CD8-positive, alpha-beta memory T cell (primary cell): Measurements from ENCODE around the gene CASP3. TPM values are rescaled to one million over a fixed set of nuclear protein-coding genes. Genes with fewer than 3 reads are reported as not detected.
"Not testable (repeated sequence)": the region's sequence is repeated elsewhere in the genome, so short reads cannot be mapped to it uniquely, and the experiment has no call there.

Source experiments
- CTCF ChIA-PET: fragments of 350-600 bp; sonication (Branson Sonifier 250); formaldehyde crosslinking; loops from one replicate; lab custom pipeline; 2021; ENCODE audit warnings: antibody characterized with exemption; lab: Charles Lee
- POLR2A ChIA-PET: fragments of 350-600 bp; sonication (Branson Sonifier 250); formaldehyde crosslinking; loops from one replicate; lab custom pipeline; 2021; ENCODE audit warnings: antibody characterized with exemption; lab: Charles Lee
- DNase-seq, 5 donors: peaks; one replicate each; pipeline versions ENCODE4 v3.0.0 to v3.0.0-alpha.2; 2020 to 2022; ENCODE audit warnings: mixed read lengths in 1 of 5
- H3K27ac ChIP-seq: one replicate; pipeline ENCODE4 v1.7.0; 2013; ENCODE audit warnings: low read depth, mild to moderate bottlenecking, low read length, moderate library complexity
- H3K27me3 ChIP-seq: 2 replicates; pipeline ENCODE4 v1.7.0; 2013; ENCODE audit warnings: low read length, mild to moderate bottlenecking; ENCODE audit not compliant: insufficient read depth, poor library complexity, severe bottlenecking
- H3K36me3 ChIP-seq: 2 replicates; pipeline ENCODE4 v1.7.0; 2013; ENCODE audit warnings: mild to moderate bottlenecking, low read length, moderate library complexity; ENCODE audit not compliant: insufficient read depth
- H3K4me1 ChIP-seq: 2 replicates; pipeline ENCODE4 v1.7.0; 2013; ENCODE audit warnings: mild to moderate bottlenecking, low read length, moderate library complexity; ENCODE audit not compliant: insufficient read depth
- H3K4me3 ChIP-seq: 2 replicates; pipeline ENCODE4 v1.7.0; 2013; ENCODE audit warnings: mild to moderate bottlenecking, low read length
- H3K9me3 ChIP-seq: 2 replicates; pipeline ENCODE4 v1.7.0; 2013; ENCODE audit warnings: mild to moderate bottlenecking, low read length
- H3K27ac Mint-ChIP-seq, 8 donors: one replicate each; pipeline ENCODE4 v1.8.0; 2020 to 2021; ENCODE audit warnings: mixed read lengths in 8 of 8, mild to moderate bottlenecking in 6 of 8, inconsistent platforms in 3 of 8, moderate library complexity in 3 of 8
- H3K27me3 Mint-ChIP-seq, 2 donors: one replicate each; pipeline ENCODE4 v1.8.0; 2020 to 2021; ENCODE audit warnings: mixed read lengths in 2 of 2, mild to moderate bottlenecking in 1 of 2, moderate library complexity in 1 of 2
- H3K36me3 Mint-ChIP-seq, 3 donors: one replicate each; pipeline ENCODE4 v1.8.0; 2020 to 2021; ENCODE audit warnings: mixed read lengths in 3 of 3, inconsistent platforms in 1 of 3, mild to moderate bottlenecking in 1 of 3
- H3K4me1 Mint-ChIP-seq, 3 donors: one replicate each; pipeline ENCODE4 v1.8.0; 2020 to 2021; ENCODE audit warnings: mixed read lengths in 3 of 3, inconsistent platforms in 1 of 3, mild to moderate bottlenecking in 1 of 3
- H3K4me3 Mint-ChIP-seq, 7 donors: one replicate each; pipeline ENCODE4 v1.8.0; 2020 to 2021; ENCODE audit warnings: mixed read lengths in 7 of 7, mild to moderate bottlenecking in 6 of 7, moderate library complexity in 4 of 7, inconsistent platforms in 2 of 7
- H3K9me3 Mint-ChIP-seq, 5 donors: one replicate each; pipeline ENCODE4 v1.8.0; 2020 to 2022; ENCODE audit warnings: mixed read lengths in 5 of 5, mild to moderate bottlenecking in 3 of 5, moderate library complexity in 2 of 5, inconsistent platforms in 1 of 5
- polyA plus RNA-seq: library from polyadenylated mRNA; unstranded; fragments of 300-500 nt; fragmentation: Illumina TruSeq; gene quantifications from one replicate; pipeline ENCODE4 v1.2.3, GENCODE V29; 2021
- total RNA-seq, 2 experiments: library from RNA; stranded (reverse); gene quantifications; one replicate each; pipeline ENCODE4 v1.2.3, GENCODE V29; 2021

CASP3 gene
- total and polyA plus RNA-seq, 3 experiments from 2014 or later, result 7.1 to 77.1 (median 75.1) TPM

DNA sequence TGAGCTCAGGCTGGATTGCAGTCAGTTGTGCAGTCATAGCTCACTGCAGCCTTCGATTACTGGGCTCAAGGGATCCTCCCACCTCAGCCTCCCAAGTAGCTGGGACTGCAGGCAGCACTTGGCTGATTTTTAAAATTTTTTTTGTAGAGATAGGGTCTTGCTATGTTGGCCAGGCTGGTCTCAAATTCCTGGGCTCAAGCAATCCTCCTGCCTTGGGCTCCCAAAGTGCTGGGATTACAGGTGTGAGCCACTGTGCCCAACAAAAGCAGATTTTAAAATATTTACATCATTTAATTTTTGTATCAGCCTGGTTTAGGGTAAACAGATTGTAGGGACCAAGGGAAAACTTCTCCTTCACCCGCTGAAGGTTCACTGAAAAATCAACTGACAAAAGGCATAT, 33.1 kb downstream of the CASP3 start:
- POLR2A ChIA-PET, result not testable (repeated sequence)

GRCh38 chr4:184614509-184614908, 34.7 kb downstream of the CASP3 start:
- Mint-ChIP-seq H3K4me1 (no peaks in the 10 kb centered on the region), H3K36me3 (peaks cover 0 to 17% (median 0%) of the 10 kb centered on the region in 3 donors), H3K9me3 (peaks cover 3 to 5% (median 4%) of the 10 kb centered on the region in 5 donors), H3K4me3 (no peak overlapping the region), H3K27ac (no peak overlapping the region), H3K27me3 (peaks cover 0 to 1% of the 10 kb centered on the region in 2 donors)
- H3K36me3 ChIP-seq, result no peaks in the 10 kb centered on the region
- no peak for DNase-seq
- ChIA-PET POLR2A (no interaction called here), CTCF (no interaction called here)
- H3K27ac ChIP-seq, result no peak overlapping the region
- H3K27me3 ChIP-seq, result no peaks in the 10 kb centered on the region
- H3K9me3 ChIP-seq, result no peaks in the 10 kb centered on the region
- no peak overlapping the region for H3K4me3 ChIP-seq
- no peaks in the 10 kb centered on the region for H3K4me1 ChIP-seq

More for the DNA sequence above, 33.1 kb downstream of the CASP3 start:
- peaks cover 0 to 17% (median 0%) of the 10 kb centered on the region in 3 donors for H3K36me3 Mint-ChIP-seq
- H3K4me1 Mint-ChIP-seq, H3K4me3 Mint-ChIP-seq, H3K27ac Mint-ChIP-seq, H3K27ac ChIP-seq, H3K27me3 ChIP-seq, DNase-seq, H3K36me3 ChIP-seq, CTCF ChIA-PET, H3K4me3 ChIP-seq, H3K9me3 Mint-ChIP-seq, H3K4me1 ChIP-seq, H3K27me3 Mint-ChIP-seq, H3K9me3 ChIP-seq: not testable (repeated sequence)

- Histone ChIP-seq H3K36me3 (no peaks in the 10 kb centered on the region), H3K4me1 (no peaks in the 10 kb centered on the region), H3K27me3 (no peaks in the 10 kb centered on the region), H3K4me3 (no peak overlapping the region), H3K27ac (no peak overlapping the region), H3K9me3 (no peaks in the 10 kb centered on the region)
- H3K4me3 Mint-ChIP-seq, result no peak overlapping the region
- ChIA-PET POLR2A (no interaction called here), CTCF (no interaction called here)
- H3K27ac Mint-ChIP-seq, result peak overlapping the region in 1 of 8 donors; percentile 71
- peaks cover 0 to 1% of the 10 kb centered on the region in 2 donors for H3K27me3 Mint-ChIP-seq
- H3K4me1 Mint-ChIP-seq, result no peaks in the 10 kb centered on the region
- DNase-seq, result no peak
- peaks cover 0 to 17% (median 0%) of the 10 kb centered on the region in 3 donors for H3K36me3 Mint-ChIP-seq
- peaks cover 3 to 5% (median 4%) of the 10 kb centered on the region in 5 donors for H3K9me3 Mint-ChIP-seq
These were observed 35.8 kb downstream of the CASP3 start for GRCh38 chr4:184613405-184613804.

DNA sequence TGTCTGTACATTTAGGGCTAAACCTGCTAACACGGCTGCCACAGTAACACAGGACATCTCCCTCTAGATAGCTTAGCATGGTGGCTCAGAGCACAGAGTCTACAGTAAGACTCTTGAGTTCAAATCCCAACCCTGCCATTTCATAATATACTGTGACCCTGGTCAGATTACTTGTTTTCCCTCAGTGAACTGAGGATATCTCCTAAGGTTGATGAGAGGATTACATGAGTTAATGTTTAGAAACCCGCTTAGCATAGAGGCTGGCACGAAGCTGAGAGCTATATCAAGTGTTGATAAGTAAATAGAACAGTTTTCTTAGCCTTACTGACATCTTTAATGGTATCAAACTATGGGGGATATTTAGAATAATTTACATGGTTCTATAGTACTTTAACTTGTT, 37.2 kb downstream of the CASP3 start:
- H3K9me3 Mint-ChIP-seq, result peaks cover 3 to 5% (median 5%) of the 10 kb centered on the region in 5 donors
- H3K4me1 Mint-ChIP-seq, result no peaks in the 10 kb centered on the region
- H3K4me3 ChIP-seq, result no peak overlapping the region
- H3K9me3 ChIP-seq, result no peaks in the 10 kb centered on the region
- POLR2A ChIA-PET, result no interaction called here
- H3K27ac Mint-ChIP-seq, result no peak overlapping the region
- peaks cover 0 to 17% (median 0%) of the 10 kb centered on the region in 3 donors for H3K36me3 Mint-ChIP-seq
- CTCF ChIA-PET, result no interaction called here
- no peak overlapping the region for H3K4me3 Mint-ChIP-seq
- no peaks in the 10 kb centered on the region for H3K4me1 ChIP-seq
- peaks cover 0 to 1% of the 10 kb centered on the region in 2 donors for H3K27me3 Mint-ChIP-seq
- H3K36me3 ChIP-seq, result no peaks in the 10 kb centered on the region
- DNase-seq, result no peak
- H3K27me3 ChIP-seq, result no peaks in the 10 kb centered on the region
- no peak overlapping the region for H3K27ac ChIP-seq

GRCh38 chr4:184607429-184607828, 41.8 kb downstream of the CASP3 start:
- H3K36me3 ChIP-seq, H3K27me3 ChIP-seq, H3K9me3 ChIP-seq, CTCF ChIA-PET, H3K4me3 Mint-ChIP-seq, POLR2A ChIA-PET, H3K4me3 ChIP-seq, H3K27me3 Mint-ChIP-seq, H3K4me1 ChIP-seq, H3K27ac ChIP-seq, H3K27ac Mint-ChIP-seq, DNase-seq, H3K4me1 Mint-ChIP-seq: not testable (repeated sequence)
- H3K36me3 Mint-ChIP-seq, result peaks cover 0 to 18% (median 2%) of the 10 kb centered on the region in 3 donors
- H3K9me3 Mint-ChIP-seq, result peaks cover 10 to 32% (median 22%) of the 10 kb centered on the region in 5 donors

GRCh38 chr4:184602857-184603256, 46.4 kb downstream of the CASP3 start:
- POLR2A ChIA-PET, H3K36me3 ChIP-seq, H3K4me1 Mint-ChIP-seq, H3K4me3 Mint-ChIP-seq, H3K9me3 ChIP-seq, H3K4me3 ChIP-seq, H3K27ac Mint-ChIP-seq, H3K27ac ChIP-seq, CTCF ChIA-PET, DNase-seq, H3K27me3 ChIP-seq, H3K4me1 ChIP-seq: not testable (repeated sequence)
- Mint-ChIP-seq H3K27me3 (peaks cover 29 to 40% of the 10 kb centered on the region in 2 donors), H3K36me3 (peaks cover 0 to 36% (median 2%) of the 10 kb centered on the region in 3 donors), H3K9me3 (peaks cover 10 to 33% (median 22%) of the 10 kb centered on the region in 5 donors)

- H3K4me3 ChIP-seq, H3K4me1 ChIP-seq, CTCF ChIA-PET, H3K9me3 ChIP-seq, H3K36me3 ChIP-seq, H3K27ac ChIP-seq, H3K27me3 ChIP-seq, H3K4me3 Mint-ChIP-seq, H3K27ac Mint-ChIP-seq, POLR2A ChIA-PET, H3K4me1 Mint-ChIP-seq: not testable (repeated sequence)
- Mint-ChIP-seq H3K9me3 (peaks cover 10 to 29% (median 20%) of the 10 kb centered on the region in 5 donors), H3K27me3 (peaks cover 34 to 43% of the 10 kb centered on the region in 2 donors), H3K36me3 (peaks cover 0 to 36% (median 2%) of the 10 kb centered on the region in 3 donors)
- peak in 1 of 5 donors; percentile 32 for DNase-seq
These were observed 48.3 kb downstream of the CASP3 start for GRCh38 chr4:184600982-184601381.

GRCh38 chr4:184599492-184600135, 49.6 kb downstream of the CASP3 start:
- Histone ChIP-seq H3K27me3 (no peaks in the 10 kb centered on the region), H3K4me1 (no peaks in the 10 kb centered on the region), H3K27ac (no peak overlapping the region), H3K36me3 (no peaks in the 10 kb centered on the region), H3K4me3 (no peak overlapping the region), H3K9me3 (no peaks in the 10 kb centered on the region)
- Mint-ChIP-seq H3K27ac (no peak overlapping the region), H3K4me3 (no peak overlapping the region), H3K4me1 (peaks cover 0 to 6% (median 4%) of the 10 kb centered on the region in 3 donors), H3K27me3 (peaks cover 34 to 43% of the 10 kb centered on the region in 2 donors), H3K9me3 (peaks cover 4 to 24% (median 12%) of the 10 kb centered on the region in 5 donors), H3K36me3 (peaks cover 0 to 31% (median 2%) of the 10 kb centered on the region in 3 donors)
- no peak for DNase-seq
- ChIA-PET POLR2A (no interaction called here), CTCF (no interaction called here)
